NB4 (cell line): Measurements from ENCODE around the gene ZFHX3.

Experiments used
- CTCF ChIP-seq: IDR thresholded peaks from one replicate; pipeline ENCODE4 v1.5.1; 2012; ENCODE audit warnings: low read depth, low read length
- MYC ChIP-seq: IDR thresholded peaks from 2 replicates; pipeline ENCODE4 v1.6.1; 2011; ENCODE audit warnings: low read depth, low read length
- POLR2A ChIP-seq: IDR thresholded peaks from 2 replicates; pipeline ENCODE4 v1.6.1; 2011; ENCODE audit warnings: mild to moderate bottlenecking; ENCODE audit not compliant: insufficient read length; ENCODE audit errors: extremely low read depth
- TF ChIP-seq, protein P1 (sequence below): IDR thresholded peaks from 2 replicates; pipeline ENCODE4 v1.6.1; 2011; ENCODE audit warnings: low read depth, low read length

- TF ChIP-seq CTCF (no peak), MYC (no peak), POLR2A (no peak)
- TF ChIP-seq, protein P1, sequence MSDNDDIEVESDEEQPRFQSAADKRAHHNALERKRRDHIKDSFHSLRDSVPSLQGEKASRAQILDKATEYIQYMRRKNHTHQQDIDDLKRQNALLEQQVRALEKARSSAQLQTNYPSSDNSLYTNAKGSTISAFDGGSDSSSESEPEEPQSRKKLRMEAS: no peak
These were observed 240.7 kb downstream of the ZFHX3 start for GRCh38 chr16:72807245-72807644.
